ENCODE results near the gene BICRAL.

- TF ChIP-seq RFX5 (IDR thresholded peaks at IDR 0.05; ENCODE audit: low read depth, low read length) (no peak), CTCF (conservative IDR thresholded peaks at IDR 0.05; ENCODE audit: low read depth, low read length) (no peak), POLR2A (IDR thresholded peaks at IDR 0.05; ENCODE audit: low read depth, low read length) (no peak), RAD21 (IDR thresholded peaks at IDR 0.05; ENCODE audit: low read length) (no peak), SMC3 (IDR thresholded peaks at IDR 0.05; ENCODE audit: low read depth, low read length) (no peak), RCOR1 (IDR thresholded peaks at IDR 0.05; ENCODE audit: insufficient replicate concordance, low read length) (no peak), CEBPB (IDR thresholded peaks at IDR 0.05; ENCODE audit: low read depth, low read length) (no peak), MAZ (IDR thresholded peaks at IDR 0.05; ENCODE audit: borderline replicate concordance, low read depth, low read length) (no peak), MAFK (IDR thresholded peaks at IDR 0.05; ENCODE audit: low read depth, low read length) (no peak), MXI1 (IDR thresholded peaks at IDR 0.05; ENCODE audit: borderline replicate concordance, low read depth, low read length) (no peak), CHD1 (IDR thresholded peaks at IDR 0.05; ENCODE audit: low read depth, low read length) (no peak), USF2 (IDR thresholded peaks at IDR 0.05; ENCODE audit: low read depth, low read length) (no peak)
Measured at GRCh38 chr6:42808492-42809483, 26.9 kb downstream of the BICRAL start.
